Activated T-cell treated with anti-CD3 and anti-CD28 coated beads, Interleukin-2, amount 50 U/mL, for 48 hours (primary cell): ENCODE results near the gene GPR156.
"Not testable (repeated sequence)": the region's sequence is repeated elsewhere in the genome, so short reads cannot be mapped to it uniquely, and the experiment has no call there.

Experiments used
- DNase-seq, 2 experiments: peaks; one replicate each; pipeline ENCODE4 v3.0.0-alpha.2; 2020

GPR156 gene

DNA sequence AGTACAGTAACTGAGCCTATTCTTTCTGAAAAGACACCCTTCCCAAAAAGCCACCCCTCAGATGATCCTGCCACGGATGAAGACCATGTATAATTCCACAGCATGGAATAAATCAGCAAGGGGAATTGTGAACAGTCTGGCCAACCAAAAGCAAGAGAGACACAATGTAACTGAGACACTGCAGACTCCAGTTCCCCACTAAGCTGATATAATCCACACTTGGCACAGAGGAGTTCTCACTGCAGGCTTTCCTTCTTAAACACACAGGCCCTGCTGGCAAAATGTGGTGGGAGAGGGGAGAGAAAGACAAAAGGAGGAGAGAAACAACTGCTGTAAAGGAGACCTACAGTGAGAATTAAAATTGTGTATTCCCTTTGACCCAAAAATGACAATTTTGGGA, 12.7 kb downstream of the GPR156 start:
- DNase-seq = no peak

DNA sequence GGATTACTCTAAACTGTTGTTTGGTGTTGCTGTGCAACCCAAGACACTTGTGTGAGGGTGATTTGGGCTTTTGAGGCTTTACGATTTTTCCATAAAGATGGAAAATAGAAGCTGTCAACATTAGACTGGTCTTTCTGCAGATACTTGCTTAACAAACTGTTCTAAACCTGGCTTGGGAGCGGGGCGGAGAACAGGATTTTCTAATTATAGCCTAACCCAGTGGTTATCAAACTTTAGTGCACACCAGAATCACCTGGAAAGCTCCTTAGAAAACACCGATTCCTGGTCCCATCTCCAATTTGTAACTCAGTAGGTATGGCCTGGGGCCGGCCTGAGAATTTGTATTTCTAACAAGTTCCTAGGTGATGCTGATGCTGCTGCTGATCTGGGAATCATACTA, 19.0 kb downstream of the GPR156 start:
- DNase-seq = no peak

DNA sequence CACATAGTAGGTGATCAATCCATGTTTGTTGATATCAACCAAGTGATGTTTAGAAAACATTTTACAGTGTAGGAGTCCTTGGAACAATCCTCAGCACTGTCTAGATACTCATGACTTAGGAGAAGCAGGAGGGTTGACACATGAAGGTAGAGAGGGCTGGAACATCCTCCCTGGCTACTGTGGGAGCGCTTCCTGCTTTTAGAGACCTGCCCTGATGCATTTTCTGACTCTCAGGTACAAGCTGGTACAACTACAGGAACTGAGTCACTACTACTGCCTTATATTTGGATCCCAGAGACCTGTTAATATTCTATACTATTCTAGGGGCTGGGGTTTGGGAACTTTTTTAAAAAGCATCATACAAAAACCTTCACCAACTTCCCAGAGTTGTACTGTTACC, 20.1 kb downstream of the GPR156 start:
- no peak for DNase-seq

DNA sequence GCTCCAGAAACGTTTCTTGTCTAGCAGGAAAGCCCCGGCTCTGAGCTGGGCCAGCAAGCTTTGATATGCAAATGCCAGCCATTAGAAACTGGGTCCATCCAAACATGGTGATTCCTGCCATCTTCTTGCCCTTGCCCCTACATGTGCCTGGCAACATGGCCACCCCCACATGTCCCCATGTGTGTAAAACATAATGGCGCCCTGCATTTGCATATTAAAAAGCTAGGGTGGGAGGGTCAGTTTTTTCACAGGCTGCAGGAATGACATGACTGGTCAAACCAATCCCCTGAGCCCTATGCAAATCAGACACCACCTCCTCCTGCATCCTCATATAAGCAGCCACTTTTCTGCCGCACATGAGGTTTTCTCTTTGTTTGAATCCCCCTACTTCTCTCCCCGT, 21.2 kb downstream of the GPR156 start:
- DNase-seq = no peak

DNA sequence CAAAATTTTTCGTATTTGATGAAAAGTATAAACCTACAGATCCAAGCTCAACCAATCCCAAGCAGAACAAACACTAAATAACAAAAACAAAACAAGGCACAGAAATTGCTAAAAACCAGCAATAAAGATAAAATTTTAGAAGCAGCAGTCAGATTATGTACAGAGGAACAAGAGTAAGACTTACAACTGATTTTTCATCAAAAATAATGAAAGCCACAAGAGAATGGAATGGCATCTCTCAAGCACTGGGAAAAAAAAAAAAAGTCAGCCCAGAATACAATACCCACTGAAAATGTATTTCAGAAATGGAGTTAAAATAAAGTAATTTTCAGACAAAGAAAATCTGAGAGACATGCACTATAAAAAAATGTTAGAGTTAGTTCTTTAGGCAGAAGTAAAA, 27.0 kb downstream of the GPR156 start:
- no peak for DNase-seq

DNA sequence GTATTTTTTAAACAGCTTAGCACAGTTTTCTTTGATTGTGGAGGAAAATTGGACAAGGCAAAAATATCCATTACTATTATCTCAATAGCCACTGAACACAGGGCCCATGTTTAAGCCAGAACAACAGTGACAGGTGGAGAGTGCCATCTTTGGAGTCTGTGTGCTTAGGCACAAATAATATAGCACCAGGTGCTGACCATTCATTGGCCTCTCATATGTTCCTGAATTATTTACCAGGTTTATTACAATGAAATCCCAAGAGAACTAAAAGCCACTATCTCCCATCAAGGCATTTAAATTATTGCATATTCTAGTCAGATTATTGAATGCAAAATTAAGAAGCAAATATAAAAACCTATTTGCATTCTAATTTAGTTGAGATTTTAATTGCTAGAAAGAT, 39.6 kb downstream of the GPR156 start:
- no peak for DNase-seq

DNA sequence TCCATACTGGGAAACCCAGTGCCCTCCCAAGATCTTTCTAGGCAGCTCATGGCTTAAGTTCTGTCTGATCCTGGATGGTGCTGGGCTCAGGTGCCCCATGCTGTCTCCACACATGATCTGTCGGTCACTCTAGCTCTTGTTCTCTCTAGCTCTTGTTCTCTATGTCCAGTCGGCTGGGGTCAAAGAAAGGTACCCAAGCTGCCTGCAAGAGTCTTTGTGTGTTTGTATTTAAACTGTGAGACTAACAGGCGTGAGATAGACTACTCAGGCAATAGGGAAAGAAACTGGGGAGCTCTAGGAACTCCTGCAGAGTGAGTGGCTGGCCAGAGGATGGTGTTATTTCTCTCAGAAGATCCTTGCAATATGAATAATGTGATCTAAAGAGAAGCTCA, 40.2 kb downstream of the GPR156 start:
- DNase-seq = no peak

DNA sequence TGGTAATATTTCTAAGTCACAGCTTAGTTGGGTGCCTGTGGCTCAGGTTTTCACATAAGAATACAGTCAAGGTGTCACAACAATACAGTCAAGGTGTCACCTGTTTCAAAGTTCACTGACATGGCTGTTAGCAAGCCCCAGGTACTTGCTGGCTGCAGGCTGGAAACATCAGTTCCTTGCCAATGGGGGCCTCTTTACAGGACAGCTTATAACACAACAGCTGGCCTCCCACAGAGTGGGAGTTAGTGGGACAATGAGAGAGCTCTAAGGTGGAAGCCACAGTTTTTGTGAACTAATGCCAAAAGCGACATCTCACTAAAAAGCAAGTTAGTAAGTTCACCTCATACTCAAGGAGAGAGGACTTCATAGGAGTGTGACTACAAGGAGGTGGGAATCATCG, 45.4 kb downstream of the GPR156 start:
- DNase-seq = no peak

DNA sequence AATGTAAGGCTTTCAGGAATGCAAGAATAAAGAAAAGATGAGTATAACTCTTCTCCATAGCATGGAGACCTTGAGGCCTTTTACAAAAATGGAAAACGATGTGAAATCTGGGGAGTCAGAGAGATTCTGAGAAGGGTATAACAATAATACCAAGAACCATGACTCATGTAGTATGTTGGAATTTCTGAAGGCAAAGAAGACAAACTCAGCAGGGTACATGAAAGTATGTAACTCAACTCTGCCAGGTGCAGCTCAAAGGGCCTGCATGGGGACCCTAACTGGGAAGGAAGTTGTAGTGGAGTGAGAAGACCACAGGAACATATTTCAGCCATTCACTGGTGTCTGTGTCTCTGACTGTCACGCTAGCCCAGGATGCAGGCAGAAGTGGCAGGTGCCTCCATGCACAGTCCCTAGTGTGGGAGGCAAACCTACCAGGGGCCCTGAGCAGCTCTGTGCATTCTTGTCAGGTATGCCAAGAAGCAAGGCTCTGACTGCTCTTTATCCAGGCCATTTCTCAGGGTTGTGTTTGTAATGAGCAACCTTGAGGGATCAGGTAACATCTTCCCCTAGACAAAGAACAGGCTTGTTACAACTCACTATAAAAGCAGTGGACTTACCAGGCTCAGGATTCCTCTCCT, 57.2 kb downstream of the GPR156 start:
- DNase-seq = no peak

DNA sequence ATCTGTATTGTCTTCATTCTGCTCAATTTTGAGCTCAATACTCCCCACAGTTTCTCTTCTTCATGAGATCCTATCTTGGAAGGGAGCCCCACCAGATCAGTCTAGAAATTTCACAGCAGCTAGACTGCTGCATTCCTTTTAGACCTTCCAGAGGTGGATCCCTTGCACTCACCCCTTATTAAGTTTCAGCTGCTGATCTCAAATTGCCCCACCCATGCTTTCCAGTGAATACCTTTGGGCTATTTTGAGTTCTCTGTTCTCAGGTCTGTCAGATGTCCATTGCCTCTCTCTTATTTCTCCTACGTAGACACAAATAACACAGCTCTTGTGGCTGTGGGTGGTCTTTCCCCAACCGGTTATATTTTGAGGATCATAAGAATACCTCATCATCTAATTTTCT, 60.8 kb downstream of the GPR156 start:
- DNase-seq = no peak

DNA sequence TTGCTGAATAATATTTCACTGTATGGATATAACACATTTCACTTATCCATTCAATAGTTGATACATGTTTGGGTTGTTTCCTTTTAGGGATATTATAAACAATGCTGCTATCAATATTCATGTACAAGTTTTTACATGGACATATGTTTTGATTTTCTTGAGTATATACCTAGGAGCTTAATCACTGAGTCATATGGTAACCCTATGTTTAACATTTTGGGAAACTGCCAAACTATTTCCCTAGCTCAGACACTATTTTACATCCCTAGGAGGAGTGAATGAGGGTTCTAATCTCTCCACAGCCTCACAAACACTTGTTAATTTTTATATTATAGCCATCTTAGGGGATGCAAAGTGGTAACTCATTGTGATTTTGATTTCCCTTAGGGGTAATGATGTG, 66.0 kb downstream of the GPR156 start:
- no peak for DNase-seq

DNA sequence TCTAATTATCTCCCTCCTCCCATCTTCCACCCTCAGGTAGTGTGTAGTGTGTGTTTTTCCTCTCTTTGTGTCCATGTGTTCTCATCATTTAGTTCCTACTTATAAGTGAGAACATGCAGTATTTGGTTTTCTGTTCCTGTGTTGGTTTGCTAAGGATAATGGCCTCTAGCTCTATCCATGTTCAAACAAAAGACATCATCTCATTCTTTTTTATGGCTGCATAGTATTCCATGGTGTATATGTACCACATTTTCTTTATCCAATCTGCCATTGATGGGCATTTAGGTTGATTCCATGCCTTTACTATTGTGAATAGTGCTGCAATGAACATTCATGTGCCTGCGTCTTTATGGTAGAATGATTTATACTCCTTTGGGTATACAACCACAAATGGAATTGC, 68.4 kb downstream of the GPR156 start:
- DNase-seq = not testable (repeated sequence)

DNA sequence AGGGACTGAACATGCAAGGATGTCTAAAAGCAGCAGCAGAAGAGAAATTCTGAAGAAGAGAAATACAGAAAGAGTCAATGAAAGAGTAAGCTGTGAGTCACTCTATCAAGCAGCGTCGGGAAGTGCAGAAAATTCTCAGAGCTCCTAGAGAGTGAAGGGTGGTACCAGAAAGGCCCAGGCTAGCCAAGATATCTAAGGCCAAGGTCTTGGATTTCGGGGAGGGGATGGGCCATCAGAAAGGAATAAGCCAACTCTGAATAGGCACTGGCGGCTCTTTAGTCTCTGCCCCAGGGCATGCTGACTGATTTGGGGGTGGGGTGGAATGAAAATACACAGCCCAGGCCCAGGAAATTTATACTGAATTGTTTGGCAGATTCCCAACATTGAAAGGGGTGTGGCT, 70.8 kb downstream of the GPR156 start:
- DNase-seq = no peak

DNA sequence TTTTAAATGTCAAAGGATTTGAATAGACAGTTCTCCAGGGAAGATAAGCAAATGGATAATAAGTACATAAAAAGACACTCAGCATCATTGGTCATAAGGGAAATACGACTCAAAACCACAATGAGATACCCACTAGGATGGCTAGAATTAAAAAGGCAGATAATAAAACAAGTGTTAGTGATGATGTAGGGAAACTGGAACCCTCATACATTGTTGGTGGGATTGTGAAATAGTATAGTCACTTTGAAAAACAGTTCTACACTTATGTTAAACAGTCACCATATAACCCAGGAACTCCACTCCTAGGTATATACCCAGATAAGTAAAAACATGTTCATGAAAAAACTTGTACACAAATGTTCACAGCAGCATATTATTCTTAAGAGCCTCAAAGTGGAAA, 72.5 kb downstream of the GPR156 start:
- no peak for DNase-seq

DNA sequence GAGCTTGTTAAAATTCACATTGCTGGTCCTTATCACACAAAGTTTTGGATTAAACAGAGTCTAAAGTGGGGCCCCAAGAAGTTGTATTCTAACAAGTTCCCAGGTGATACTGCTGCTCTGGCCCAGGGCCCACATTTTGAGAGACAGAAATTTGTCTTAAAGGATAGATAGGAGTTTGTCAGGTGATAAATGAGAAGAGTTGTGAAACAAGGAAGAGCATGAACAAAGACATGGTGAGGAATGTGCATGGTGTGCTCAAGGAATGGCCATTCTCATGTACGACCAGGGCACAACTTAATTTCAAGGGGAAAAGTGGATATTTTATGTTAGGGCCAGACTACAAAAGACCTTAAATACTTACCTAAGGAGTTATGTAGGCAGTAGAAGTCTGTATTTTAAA, 75.6 kb downstream of the GPR156 start:
- no peak for DNase-seq

DNA sequence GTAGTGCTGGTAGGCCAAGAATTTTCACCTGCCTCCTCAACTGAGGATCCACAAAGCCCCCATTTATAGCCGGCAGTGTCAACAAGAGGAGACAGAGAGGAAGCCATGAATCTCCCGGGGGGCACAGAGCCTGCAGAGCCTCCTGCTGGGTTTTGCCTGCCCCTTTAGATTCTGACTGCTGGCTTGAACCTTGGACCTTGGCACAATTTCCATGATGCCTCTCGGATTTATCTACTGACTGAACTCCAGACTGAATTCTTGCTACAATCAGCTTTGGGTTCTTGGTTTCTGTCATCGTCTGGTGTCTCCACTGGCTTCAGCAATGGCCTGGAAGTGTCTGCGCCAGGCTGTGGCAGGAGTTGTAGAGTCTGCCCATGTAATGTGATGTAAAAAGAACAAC, 80.7 kb downstream of the GPR156 start:
- DNase-seq = no peak

DNA sequence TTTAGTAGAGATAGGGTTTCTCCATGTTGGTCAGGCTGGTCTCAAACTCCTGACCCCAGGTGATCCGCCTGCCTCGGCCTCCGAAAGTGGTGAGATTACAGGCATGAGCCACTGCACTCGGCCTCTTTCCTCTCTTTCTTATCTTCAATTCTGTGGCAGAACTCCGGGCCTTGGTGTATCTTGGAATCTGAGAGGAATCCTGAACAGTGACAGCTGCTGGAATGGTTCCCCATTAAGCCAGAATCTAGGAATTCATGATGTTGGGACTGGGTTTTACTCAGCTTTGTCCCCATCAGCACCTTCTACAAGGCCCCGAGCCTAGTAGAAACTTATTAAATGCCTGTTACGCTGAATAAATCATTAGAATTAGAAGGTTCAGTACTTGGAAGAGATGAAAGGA, 81.4 kb downstream of the GPR156 start:
- DNase-seq = no peak

DNA sequence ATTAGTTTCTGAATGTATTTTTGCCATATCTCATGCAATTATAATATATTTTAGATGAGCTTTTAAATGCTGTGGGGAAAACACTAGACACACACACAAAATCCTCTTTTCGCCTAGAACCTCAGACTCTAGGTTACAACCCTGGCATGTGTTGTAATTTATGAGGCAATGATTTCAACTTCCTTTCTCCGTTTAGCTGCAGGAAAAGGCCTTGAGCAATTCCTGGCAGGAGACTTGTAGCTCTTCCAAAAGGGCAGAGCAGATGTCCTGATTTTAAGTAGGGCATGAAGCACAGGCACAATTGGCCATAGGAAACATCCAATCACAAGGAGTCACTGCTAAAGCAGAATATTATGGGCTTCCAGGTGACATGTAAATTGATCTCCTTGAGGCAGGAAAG, 82.0 kb downstream of the GPR156 start:
- no peak for DNase-seq

DNA sequence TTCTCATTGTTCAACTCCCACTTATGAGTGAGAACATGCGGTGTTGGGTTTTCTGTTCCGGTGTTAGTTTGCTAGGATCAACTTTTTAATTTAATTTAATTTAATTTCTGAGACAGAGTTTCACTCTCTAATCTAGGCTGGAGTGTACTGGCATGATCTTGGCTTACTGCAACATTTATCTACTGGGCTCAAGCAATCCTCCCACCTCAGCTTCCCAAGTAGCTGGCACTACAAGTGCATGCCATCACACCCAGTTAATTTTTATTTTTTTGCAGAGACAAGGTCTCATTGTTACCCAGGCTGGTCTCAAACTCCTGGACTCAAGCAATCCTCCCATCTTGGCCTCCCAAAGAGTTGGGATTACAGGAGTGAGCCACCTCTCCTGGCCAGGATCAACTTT, 82.7 kb downstream of the GPR156 start:
- no peak for DNase-seq

DNA sequence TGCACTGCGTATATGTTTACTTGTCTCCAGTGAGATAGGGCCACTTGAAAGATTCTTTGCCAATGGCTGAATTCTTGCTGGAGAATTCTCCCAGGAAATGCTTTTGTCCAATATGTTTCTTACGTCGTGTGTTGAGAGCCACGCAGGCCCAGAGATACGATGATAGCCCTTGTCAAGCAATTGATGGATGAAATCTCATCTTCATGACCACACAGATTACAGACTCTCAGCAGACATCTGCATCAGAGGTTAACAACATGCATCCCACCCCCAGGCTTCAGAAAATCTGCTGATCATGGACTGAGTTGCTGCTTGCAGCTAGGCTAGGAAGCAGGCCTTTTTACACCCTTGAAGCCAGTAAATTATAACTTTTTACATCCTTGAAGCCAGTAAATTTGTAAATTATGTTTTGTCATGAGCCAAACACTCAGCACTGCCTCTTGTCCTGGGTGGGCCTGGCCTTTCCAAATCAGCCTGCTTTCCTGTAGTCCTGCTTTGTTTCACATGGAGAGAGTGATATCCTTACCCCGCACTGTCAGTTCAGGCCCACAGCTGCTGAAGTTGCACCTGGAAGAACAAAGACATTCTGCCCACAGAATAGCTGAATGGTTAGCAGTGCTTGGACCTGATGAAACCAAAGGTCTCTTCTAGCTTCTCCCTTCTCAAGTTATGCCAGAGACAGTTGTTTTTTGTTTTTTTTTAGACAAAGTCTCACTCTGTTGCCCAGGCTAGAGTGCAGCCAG, 84.4 kb downstream of the GPR156 start:
- no peak for DNase-seq

DNA sequence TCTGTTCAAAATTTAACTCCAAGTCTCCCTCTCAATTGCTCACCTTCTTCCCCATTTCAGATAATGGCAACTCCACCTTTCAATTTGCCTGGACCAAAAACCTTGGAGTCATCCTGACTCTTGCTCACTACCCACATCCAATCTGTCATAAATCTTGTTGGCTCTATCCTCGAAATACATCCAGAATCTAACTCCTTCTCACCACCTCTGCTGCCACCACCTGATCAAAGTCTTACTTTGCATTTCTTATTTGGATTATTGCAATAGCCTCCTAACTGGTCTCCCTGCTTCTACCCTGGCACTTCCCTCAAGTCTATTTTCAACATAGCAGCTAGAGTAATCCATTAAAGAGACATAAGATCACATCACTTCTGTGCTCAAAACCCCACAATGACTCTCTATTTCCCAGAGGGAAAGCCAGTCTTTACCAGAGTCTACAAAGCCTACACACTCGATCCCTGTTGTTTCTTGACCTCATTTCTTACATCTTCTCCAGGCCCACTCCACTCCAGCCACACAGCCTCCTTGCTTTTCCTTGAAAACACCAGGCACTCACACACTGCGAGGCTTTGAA, 86.6 kb downstream of the GPR156 start:
- DNase-seq = no peak

DNA sequence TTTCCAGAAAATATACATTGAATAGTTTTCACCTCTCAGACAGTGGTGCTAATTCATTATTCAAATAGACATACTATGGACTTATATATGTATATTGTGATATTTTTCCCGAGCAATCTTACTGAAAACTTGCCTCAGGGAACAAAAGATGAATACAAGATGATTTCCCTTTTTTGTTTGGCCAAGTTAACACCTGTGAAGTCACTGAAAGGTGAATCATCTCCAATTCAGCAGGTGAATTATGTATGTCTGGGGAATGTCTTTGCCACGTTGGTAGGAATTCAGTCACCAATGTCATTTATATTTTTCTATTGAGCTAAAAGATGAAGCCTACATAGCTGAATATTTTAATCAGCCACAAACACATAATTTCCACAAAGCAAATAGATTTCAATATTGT, 88.2 kb downstream of the GPR156 start:
- DNase-seq = no peak

DNA sequence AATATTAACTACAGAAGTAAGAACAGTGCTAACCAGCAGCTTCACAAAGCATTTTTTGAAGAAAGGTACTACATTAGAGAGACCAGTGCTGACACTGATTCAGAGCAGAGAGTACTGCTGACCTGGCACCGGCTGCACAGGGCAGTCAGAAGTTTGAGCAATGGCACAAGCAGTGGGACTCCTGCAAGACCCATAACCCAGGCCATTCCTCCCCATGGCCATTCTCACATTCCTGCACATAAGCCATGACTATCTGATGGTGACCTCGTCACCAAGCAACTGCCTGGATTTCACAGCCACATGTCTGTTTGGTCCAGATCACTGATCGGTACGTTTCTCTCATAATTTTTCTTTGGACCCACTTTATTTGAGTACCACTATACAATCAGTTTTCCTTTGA, 88.7 kb downstream of the GPR156 start:
- DNase-seq = no peak

DNA sequence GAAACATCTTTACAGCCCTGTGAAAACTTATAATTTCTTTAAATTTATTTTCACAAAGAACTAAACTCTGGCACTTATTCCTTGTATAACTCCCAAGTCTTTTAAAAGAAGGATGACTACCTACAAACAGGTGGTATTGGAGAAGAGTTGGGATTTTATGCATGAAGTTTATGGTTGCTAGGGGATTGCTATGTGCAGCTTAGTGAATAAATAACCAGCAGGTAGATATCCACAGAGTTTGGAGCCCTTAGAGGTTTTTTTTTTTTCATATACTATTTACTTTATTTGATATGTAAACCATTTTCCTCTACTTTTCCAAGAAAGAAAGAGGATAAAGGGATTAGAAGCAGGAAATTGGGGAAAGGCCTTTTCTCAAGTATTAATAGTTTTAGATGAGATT, 91.5 kb downstream of the GPR156 start:
- DNase-seq = no peak

DNA sequence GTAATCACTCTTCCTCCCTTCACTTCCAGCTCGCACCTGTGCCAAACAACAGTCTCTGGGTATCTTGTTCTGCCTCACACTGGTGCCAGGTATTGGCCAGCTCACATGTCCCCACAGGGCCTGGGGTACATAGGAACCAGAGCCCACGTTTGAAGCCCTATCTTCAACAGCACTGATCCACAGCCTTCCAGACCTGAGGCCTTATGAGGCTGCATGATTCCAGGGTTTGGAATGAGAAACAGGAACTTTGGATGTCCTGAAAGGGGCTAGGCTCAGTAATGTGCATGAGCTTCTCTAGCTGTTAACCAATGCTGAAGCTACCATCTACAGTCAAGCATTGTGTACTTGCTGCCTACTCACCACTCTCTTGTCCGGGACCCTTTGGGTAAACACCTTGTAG, 92.4 kb downstream of the GPR156 start:
- no peak for DNase-seq
